ENCODE results near the gene ERMAP.
"Not testable (repeated sequence)": the region's sequence is repeated elsewhere in the genome, so short reads cannot be mapped to it uniquely, and the experiment has no call there.

Gene ERMAP

DNA sequence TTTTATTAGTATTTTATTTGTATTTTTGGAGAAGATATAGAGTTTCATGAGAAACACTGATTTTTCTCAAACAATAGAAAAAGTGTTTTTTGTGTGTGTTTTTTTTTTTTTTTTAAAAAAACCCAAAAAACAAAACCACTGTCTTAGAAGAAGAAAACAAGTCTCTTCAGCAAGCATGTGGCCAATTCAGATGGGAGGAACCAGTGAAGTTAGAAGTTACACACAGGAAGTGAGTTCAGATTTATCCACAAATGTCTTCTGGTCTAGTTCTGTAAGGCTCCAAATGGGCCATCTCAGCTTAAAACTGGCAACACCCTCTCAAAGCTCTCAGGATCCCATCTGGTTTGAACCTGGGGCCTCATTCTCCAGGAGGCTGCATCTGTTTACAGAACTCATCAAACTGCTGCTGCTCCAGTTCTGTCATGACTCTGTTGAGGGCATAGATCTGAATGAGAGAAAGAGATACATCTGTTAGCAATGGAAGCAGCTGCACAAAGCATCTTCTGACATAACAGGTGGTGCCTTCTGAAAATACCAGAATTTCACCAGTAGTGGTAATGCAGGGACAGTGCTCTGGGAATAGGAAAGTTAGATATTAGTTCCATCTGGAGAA lies 9.8 kb upstream of the ERMAP start:
- no peak for DNase-seq (ENCODE audit: low spot score)

DNA sequence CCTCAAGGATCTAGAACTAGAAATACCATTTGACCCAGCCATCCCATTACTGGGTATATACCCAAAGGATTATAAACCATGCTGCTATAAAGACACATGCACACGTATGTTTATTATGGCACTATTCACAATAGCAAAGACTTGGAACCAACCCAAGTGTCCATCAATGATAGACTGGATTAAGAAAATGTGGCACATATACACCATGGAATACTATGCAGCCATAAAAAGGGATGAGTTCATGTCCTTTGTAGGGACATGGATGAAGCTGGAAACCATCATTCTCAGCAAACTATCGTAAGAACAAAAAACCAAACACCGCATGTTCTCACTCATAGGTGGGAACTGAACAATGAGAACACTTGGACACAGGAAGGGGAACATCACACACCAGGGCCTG lies 2.1 kb upstream of the ERMAP start:
- not testable (repeated sequence) for DNase-seq (ENCODE audit: low spot score)

DNA sequence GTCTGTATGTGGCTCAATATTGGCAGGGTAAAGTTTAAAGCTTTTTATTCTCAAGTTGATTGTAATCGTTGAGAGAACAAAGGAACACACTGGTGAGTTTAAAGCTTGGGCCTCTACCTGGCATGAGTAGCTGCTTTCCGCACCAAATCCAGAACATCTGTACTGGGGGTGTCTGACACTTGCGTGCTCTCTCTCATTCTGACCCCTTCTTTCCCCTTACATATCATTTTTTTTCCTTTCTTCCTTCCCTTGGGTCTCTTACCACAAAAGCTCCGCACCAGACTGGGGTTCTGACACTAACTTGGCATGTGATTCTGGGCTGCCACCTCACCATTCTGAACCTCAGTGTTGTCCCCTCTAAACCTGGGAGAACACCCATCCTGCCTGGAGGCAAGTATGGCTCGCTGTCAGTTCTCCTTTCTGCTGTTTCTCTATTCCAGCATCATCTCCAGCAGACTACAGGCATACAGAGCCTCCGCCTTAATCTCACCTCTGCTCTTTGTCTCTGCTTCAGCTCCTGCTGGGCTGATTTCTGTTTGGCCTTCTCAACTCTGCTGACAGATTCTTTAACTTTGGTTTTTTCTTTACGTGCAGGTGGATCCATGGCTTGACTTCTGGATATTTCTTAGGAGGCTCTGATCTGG lies 859 bp upstream of the ERMAP start:
- DNase-seq (ENCODE audit: low spot score): peak; percentile 10

DNA sequence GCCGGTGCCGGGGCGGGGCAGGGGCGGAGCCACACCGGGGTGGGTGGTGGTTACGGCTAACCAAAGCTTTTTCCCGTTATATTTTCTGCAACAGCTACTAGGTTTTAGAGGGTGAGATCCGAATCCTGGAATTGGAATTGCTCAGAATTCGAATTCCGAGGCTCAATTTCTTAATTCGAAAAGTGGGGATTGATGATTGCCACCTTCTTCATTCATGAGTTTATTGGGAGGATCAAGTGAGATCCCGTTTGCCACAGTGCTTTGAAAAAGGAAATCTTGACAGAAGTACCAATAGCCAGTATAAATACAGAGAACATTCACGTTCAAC lies 482 bp downstream of the ERMAP start:
- DNase-seq (ENCODE audit: low spot score): no peak

DNA sequence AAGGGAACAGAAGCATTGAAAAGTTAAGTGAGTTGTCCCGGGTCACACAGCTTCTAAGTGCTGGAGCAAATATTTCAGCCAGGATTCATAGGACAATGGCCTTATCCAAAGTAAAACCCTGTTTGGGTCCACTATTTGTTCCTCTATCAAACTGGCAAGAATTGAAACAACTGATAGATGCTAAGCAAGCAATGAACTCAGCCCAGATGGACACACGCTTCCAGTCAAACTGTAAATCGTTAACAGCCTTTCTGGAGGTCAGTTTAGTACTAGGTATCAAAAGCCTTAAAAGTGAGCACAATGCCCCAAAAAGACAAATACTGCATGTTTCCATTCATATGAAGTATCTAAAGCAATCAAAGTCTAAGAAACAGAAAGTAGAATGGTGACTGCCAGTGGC lies 1.1 kb downstream of the ERMAP start:
- no peak for DNase-seq (ENCODE audit: low spot score)

DNA sequence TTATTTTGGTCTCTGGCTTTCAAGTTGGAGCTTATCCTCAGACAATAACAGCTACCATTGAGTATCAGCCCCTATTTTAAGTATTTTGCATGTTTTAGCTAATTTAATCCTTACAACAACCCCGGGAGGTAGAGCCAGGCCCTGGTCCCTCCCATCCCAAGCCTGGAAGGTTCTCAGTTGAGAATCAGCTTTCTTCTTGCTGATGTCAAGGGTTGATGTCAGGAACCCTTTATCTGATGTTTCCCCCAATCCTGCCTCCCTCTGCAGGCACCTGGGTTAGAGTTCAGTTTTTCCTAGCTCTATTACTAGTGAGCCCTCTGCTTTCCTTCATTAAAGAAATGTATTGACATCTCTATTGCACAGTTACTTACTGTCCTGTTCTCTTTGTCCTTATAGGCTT lies 3.9 kb downstream of the ERMAP start:
- no peak for DNase-seq (ENCODE audit: low spot score)

DNA sequence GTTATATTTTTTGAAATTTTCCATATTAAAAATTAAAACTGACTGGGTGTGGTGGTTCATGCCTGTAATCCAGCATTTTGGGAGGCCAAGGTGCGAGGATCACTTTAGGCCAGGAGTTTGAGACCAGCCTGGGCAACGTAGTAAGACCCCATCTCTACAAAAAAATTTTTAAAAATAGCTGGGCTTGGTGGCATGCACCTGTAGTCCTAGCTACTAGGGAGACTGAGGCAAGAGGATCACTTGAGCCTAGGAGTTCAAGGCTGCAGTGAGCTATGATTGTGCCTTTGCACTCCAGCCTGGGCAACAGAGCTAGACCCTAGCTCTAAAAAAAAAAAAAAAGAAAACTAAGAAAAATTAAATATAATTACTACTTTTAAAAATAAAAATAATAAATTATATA lies 4.8 kb downstream of the ERMAP start:
- no peak for DNase-seq (ENCODE audit: low spot score)

DNA sequence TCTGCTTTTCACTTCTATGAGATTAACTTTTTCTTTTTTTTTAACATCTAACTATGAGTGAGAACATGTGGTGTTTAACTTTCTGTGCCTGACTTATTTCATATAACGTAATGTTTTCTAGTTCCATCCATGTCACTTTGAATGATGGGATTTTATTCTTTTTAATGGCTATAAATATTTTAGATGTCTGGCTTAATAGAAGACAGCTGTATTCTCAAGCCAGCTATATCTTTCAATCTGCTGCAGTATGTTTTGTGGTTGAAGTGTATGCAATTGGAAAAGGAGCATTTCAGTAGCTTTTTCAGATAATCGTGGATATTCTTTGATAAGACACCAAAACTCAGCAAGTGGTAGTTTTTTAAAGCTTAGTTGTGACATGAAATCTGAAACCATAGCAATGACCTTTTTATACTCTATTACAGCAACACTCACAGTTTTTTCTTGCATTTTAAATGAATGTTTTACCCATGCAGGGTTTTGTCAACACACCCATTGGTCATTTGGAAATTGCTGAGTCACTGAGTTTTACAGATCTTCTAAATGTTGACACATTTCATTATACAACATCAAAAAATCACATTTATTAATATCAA lies 6.0 kb downstream of the ERMAP start:
- no peak for DNase-seq (ENCODE audit: low spot score)

DNA sequence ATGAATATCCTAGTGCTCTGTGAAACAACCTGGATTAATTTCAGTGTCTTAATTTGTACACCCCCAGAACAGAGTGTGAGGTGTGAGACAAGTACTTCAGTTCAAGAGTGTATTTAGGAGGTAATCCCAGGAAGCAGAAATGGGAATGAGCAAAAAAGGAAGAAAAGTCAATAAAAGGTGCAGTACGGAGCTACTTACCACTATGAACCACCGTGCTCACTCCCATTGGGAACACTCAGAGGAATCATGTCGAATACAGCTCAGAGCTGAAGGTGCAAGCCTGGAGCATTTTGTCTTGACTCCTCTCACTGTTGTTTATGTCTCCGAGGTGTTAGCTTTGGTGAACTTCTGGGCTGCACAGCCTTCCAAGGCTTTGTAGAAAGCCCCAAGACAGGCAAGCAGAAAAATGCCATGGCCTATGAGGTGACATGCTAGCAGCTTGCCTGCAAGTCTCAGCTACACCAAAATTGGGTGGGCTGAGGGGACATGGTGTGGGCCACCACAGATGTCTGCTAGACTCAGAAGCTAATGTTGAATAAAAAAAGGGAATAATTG lies 7.6 kb downstream of the ERMAP start:
- no peak for DNase-seq (ENCODE audit: low spot score)

DNA sequence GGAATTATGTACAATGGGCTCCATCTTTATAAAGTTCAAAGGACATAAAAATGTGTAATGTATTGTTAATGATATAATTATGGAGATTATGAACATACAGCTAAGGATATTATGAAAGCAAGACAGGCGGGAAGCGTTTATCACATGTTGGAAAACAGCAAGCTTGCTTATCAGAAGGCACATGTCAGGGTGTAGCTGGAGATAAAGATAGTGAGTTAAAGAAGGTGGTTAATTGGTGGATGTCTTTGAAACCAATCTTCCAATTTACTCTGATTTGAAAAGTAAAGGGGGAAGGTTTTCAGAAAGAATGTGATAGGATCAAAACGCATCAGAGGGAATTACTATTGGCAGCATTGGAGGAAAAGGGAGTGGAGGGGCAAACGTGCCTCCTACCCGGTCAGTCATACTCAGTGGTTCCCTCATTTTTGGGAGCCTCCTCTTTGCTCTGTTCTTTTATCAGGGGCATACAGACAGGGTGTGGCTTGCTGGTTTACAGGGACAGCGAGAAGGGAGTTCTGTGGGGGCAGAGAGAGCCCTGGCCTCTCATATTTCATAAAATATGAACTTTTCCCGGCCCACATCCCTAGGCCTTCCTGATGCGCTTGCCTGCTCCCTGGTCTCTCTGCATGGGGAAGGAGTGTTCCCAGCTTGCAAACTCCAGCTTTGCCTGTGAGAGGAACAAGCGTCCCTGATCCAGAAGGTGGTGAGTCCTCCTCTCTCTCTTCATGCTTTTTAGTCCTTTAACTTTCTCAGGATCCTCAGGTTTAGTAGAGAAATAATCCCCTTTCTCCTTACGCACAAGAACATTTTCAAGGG lies 8.3 kb downstream of the ERMAP start:
- DNase-seq (ENCODE audit: low spot score): no peak

DNA sequence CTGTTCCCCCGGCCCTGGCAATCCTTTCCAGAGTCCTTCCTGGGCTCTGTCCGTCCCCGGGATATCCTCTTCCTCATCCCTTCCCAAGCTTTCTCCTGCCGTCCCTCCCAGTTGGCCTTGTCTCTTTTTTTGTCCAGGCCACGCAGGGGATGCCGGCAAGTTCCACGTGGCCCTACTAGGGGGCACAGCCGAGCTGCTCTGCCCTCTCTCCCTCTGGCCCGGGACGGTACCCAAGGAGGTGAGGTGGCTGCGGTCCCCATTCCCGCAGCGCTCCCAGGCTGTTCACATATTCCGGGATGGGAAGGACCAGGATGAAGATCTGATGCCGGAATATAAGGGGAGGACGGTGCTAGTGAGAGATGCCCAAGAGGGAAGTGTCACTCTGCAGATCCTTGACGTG lies 13.7 kb downstream of the ERMAP start:
- DNase-seq (ENCODE audit: low spot score): no peak

DNA sequence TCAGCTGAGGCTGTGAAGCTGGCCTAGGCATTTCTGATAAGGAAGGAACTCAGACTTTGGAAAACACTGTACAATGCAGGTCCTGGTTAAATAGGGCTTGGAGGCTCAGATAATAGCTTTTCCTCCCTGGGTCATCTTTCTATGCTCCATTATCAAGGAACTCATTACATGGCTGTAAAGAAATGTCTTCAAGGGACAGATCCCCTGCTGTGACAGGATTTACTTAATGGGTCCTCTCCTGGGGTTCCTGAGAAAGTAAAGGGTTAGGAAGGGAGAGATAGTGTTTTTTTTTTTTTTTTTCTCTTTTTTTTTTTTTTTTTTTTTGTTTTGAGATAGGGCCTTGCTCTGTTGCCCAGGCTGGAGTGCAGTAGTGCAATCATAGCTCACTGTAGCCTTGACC lies 14.4 kb downstream of the ERMAP start:
- DNase-seq (ENCODE audit: low spot score): no peak

DNA sequence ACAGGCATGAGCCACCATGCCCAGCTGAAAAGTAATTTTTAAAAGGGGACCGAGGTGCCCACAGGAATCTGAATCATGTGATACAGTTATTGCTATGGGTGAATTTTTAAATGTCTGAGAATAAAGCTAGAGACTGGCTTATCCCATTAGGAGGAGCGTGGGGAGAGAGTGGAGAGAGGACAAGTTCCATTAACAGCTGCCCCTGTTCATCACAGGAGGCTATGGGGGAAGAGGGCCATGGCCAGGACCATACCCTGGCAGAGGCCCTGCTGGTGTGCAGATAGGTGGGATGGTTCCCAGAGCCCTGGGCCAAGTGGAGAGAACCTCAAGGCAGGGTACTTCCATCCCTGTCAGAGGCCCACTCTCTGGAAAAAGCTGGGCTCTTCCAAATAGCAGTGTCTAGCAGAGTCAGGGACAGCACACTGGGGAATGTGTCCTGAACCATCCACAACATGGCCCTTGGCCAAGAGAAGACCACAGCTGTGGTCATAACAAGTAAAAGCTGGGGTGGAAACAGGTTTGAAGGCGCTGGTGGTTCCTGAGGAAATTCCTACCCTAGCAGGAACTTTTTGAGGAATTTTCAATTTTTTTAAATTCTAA lies 15.8 kb downstream of the ERMAP start:
- DNase-seq (ENCODE audit: low spot score): no peak

DNA sequence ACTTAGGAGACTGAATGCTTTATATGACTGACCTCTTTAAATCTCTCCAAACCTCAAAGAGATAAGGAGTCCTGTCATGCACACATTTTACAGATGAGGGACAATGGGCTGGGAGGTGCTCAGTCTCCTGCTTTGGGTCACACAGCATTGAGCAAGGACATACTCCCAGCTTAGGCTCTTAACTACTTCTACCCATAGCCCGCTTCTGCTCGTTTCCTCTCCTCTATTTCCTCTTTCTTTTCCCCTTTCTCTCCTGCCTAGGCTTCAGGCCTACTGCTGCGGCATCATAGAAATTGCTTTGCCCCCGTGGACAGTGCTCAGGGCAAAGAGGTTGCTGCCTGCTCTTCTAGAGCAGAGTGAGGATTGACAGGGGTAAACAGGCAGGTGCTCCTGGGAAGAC lies 17.1 kb downstream of the ERMAP start:
- no peak for DNase-seq (ENCODE audit: low spot score)

DNA sequence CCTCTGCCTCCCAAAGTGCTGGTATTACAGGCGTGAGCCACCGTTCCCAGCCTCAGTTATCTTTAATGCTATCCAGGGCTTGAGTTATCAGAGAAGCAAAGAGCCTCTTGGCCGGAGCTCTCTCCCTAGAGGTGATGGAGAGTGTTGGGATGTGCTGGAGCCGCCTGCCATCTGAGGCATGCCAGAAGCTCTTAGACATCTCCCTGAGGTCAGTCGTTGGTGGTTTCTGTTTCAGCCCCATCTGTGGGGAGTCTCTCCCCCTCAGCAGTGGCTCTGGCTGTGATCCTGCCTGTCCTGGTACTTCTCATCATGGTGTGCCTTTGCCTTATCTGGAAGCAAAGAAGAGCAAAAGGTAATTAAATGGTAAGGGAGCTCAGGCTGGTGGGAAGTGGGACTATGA lies 17.9 kb downstream of the ERMAP start:
- DNase-seq (ENCODE audit: low spot score): no peak

DNA sequence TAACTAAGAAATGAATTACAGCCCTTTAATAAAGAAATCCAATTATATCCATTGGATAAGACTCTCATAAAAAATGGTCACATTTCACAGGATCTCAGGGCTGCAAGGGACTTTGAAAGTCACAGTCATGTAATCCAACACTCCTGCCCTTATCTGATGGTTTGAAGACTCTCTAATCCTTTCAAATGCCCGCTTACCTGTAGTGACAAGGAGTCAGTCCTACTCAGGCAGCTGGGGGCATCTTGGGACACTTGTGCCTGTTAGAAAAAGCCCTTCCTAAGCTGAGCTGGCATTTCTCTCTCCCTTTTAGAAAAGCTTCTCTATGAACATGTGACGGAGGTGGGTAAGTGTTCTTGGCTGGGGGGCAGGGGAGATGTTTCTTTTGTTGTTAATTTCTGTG lies 18.5 kb downstream of the ERMAP start:
- no peak for DNase-seq (ENCODE audit: low spot score)

DNA sequence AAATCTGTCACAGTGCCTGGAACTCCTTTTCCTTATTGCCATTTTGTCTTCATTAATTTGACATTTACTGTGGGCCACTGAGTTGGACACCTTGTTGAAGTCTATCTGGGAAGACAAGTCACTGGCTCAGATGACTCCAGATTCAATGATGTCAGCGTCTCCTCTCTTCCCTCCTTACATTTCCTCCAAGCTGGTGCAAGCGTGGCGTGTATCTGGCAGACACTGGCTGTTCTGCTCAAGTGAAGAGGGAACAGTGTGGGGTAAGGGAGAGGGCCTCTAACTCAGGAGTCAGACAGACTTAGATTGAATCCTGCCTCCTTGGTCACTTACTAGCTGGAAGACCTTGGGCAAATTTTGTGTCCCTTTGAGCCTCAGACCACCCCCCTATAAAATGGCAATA lies 20.8 kb downstream of the ERMAP start:
- no peak for DNase-seq (ENCODE audit: low spot score)

DNA sequence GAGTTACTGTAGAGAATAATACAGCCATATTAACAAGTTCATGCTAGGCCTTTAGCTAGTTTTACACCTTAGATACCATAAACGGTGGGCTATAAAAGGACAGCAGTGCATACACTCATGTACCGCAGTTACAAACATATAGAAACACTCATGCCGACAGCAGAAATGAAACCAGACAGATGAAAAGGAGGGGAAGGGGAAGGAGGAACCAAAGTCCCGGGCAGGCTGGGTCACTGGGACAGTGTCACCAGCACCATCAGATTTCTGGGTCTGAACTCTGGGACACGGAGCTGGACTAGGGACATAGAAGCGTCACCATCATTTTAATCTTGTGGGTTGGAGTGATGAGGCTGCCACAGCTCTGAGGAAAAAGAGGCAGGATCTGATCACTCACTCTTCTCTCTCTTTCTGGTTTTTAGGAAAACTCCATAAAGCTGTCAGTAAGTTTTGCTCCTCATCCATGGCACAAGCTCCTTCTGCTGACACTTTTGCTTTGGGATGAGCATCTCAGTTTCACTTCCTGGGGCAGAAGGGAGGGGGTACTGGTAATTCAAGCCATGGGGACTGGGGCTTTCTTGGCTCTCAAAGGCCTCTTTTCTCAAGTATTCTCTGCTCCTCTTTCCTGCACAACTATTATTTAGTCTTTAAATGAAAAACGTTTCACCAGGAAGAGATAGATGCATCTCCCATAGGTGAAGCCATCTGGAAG lies 21.7 kb downstream of the ERMAP start:
- no peak for DNase-seq (ENCODE audit: low spot score)

DNA sequence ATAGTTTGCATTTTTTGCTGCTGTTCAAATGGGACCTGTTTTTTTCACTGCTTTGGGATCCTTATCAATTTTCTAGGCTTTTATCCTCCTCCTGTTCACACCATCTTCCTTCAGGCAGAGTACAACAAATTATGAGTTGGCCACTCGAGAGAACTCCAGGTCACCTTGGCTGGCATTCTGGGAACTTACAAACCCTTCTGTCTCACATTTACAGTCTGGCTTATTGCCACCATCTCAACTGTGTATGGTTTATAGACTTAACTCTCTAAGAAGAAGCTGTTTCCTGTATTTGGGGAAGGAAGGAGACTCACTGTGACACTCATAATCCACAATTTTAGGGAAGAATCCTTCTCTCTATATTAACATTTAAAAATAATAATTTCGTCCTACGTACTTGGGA lies 24.1 kb downstream of the ERMAP start:
- no peak for DNase-seq (ENCODE audit: low spot score)

DNA sequence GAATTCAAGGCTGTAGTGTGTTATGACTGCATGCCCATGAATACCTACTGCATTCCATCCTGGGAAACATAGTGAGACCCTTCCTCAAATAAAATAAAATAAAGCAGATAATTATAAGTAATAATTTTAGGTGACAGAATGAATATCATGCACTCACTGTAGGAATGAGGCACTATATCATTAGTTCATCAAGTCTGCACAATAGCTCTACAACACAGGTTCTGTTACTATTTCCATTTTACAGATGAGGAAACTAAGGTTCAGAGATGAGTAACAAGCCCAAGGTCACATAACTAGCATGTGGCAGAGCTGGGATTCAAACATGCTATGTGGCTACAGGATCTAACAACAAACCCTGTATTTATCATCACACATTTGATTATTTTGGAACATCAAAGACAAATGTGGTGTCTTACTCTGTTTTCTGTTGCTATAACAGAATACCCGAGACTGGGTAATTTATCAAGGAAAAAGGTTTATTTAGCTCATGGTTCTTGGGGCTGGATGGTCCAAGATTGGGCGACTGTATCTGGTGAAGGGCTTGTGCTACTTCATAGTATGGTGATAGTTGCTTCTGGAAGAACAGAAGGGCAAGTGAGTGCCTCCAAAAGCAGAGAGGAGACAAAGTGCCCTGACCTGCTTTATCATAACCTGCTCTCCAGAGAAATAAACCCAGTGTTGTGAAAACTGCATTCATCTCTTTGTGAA lies 24.7 kb downstream of the ERMAP start:
- DNase-seq (ENCODE audit: low spot score): no peak

DNA sequence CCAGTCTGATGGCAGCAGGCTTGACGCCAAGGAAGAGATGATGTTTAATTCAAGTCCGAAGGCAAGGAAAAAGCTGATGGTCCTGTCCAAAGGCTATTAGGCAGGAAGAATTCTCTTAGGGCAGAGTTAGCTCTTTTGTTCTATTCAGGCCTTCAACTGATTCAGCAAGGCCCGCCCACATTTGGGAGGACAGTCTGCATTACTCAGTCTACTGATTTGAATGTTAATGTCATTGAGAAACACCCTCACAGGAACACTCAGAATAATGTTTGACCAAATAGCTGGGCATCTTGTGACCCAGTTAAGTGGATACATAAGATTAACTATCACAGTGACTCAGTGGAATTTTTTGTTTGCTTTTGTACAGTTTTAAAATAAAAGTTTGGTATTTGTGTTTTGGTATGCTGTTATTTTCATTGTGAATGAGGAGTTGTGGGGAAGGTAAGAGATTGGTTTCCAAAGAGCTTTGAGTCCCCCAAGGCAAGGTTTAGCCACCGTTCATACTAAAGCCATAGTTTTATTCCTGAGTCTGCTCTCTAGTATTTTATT lies 27.7 kb downstream of the ERMAP start:
- no peak for DNase-seq (ENCODE audit: low spot score)
